GM12878 (cell line): ENCODE measurements around the gene RPS5.

Experiments used
- CTCF ChIP-seq, 3 experiments: IDR thresholded peaks in 2 of 3; conservative IDR thresholded peaks in 1 of 3; 2 replicates each; pipeline ENCODE4 v1.5.1; 2011; ENCODE audit warnings: low read depth in 3 of 3, low read length in 3 of 3, mild to moderate bottlenecking in 3 of 3, control low read depth in 2 of 3, moderate library complexity in 2 of 3, inconsistent platforms in 1 of 3, mixed read lengths in 1 of 3; ENCODE audit not compliant: control insufficient read depth in 2 of 3, insufficient read depth in 1 of 3; ENCODE audit errors: extremely low read depth in 1 of 3
- GABPA ChIP-seq: IDR thresholded peaks from 2 replicates; pipeline ENCODE4 v1.6.1; 2014; ENCODE audit warnings: antibody characterized with exemption, low read depth, mild to moderate bottlenecking, inconsistent platforms
- HDAC6 ChIP-seq: fragments of 200-600 bp; sonication (generic); IDR thresholded peaks from one replicate; pipeline ENCODE4 v1.8.0; 2017; ENCODE audit warnings: antibody characterized with exemption; ENCODE audit not compliant: unreplicated experiment
- MAX ChIP-seq: IDR thresholded peaks from 2 replicates; pipeline ENCODE4 v1.6.1; 2012; ENCODE audit warnings: low read depth, low read length, improper control_type of control experiment
- MLLT1 ChIP-seq: fragments of 450-650 bp; IDR thresholded peaks from 2 replicates; pipeline ENCODE4 v1.6.1; 2016; ENCODE audit warnings: mild to moderate bottlenecking
- POLR2A ChIP-seq: IDR thresholded peaks from 2 replicates; pipeline ENCODE4 v1.6.1; 2011; ENCODE audit warnings: low read depth, mild to moderate bottlenecking, low read length
- POLR2AphosphoS5 ChIP-seq: IDR thresholded peaks from 2 replicates; pipeline ENCODE4 v1.6.1; 2011; ENCODE audit warnings: mild to moderate bottlenecking, low read length, inconsistent platforms
- RFX5 ChIP-seq: IDR thresholded peaks from 2 replicates; pipeline ENCODE4 v1.6.1; 2011; ENCODE audit warnings: low read depth, low read length, improper control_type of control experiment
- USF2 ChIP-seq: IDR thresholded peaks from 2 replicates; pipeline ENCODE4 v1.6.1; 2011; ENCODE audit warnings: low read depth, low read length, improper control_type of control experiment, borderline replicate concordance

GRCh38 chr19:58396691-58397532, 9.8 kb downstream of the RPS5 start:
- TF ChIP-seq MLLT1, result no peak
- no peak for TF ChIP-seq USF2
- TF ChIP-seq MAX, result no peak
- no peak for TF ChIP-seq HDAC6
- no peak for TF ChIP-seq POLR2A
- TF ChIP-seq GABPA, result no peak
- TF ChIP-seq RFX5, result no peak
- no peak for TF ChIP-seq POLR2AphosphoS5
- no peak for TF ChIP-seq CTCF (IDR thresholded peaks at IDR 0.05 in 2 of 3, conservative IDR thresholded peaks at IDR 0.05 in 1 of 3; ENCODE audit: control insufficient read depth in 2 of 3, extremely low read depth in 1 of 3, insufficient read depth in 1 of 3, low read depth in 3 of 3, low read length in 3 of 3)
